ELR (cell line): ENCODE results near the gene TNP2.

ENCODE experiments used
- DNase-seq: peaks from one replicate; pipeline ENCODE4 v3.0.0-alpha.2; 2015; ENCODE audit warnings: low read depth

The TNP2 gene

GRCh38 chr16:11276896-11277593, 7.9 kb upstream of the TNP2 start:
- DNase-seq, result no peak

GRCh38 chr16:11276143-11276895, 7.2 kb upstream of the TNP2 start, which contains the start of gene PRM2:
PRM2 (minus strand) TSS chr16:11276480; CDS start chr16:11276370, 110 bp downstream.
- DNase-seq, result no peak

DNA sequence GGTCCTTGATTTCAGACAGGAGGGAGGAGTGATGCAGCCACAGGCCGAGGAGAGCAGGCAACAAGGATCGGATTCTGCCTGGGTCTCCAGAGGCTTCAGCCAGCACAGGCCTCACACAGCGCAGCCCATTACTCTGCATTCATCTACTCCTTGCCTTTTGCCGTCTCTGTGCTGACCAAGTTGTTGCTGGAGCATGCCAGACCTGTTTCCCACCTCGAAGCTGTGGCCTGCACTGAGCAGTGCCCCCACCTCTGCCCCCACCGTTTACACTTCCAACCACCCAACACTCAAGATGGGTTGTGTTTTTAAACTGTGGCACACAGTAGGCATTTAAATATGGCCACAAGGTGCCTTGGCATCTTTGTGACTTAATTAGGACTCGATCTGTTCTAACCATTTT, 5.8 kb upstream of the TNP2 start:
- no peak for DNase-seq

- DNase-seq, result no peak
Observed at GRCh38 chr16:11273721-11274324, 4.7 kb upstream of the TNP2 start.

DNA sequence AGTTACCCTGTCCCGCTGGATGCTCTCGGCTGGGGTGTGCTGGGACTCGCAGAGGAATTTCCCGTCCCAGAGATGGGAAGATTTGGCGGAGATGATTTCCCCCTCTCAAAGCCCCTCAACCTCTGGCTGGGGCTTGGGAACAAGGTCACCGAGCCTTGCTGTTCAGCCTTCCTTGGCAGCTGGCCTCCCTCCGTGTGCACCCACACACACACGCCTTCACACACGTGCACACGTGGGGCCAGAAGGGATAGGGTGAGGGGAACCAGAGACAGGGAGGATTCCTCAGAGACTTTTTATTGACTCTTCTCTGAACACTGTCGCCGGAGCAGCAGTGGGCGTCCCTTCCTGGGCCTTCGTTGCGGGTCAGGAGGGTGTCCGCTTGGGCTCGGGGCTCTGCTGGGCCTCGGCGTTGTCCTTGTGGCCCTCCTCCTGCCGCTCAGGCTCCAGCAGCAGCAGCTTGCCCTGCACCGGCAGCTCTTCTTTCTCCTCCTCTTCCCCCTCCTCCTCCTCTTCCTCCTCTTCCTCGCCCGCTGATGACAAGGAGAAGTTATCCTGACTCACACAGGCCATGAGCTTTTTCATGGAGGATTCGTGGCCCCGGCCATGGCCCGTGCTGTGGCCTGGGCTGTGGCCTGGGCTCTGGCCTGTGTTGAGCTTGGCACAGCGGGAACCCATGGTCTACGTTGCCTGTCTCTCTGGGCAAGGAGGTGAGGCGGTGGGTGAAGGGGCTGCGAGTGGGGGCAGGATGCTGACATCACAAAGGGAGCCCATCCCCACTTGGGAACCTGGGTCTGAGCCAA, 4.0 kb upstream of the TNP2 start, which contains the start of gene PRM3:
PRM3 (minus strand) TSS at position 709 of the 800 bp plus-strand sequence; CDS start at position 675, 34 bp downstream.
- no peak for DNase-seq

GRCh38 chr16:11272484-11272883, 3.4 kb upstream of the TNP2 start:
- DNase-seq, result no peak

GRCh38 chr16:11271610-11272009, 2.5 kb upstream of the TNP2 start:
- no peak for DNase-seq

GRCh38 chr16:11270602-11271162, 1.6 kb upstream of the TNP2 start:
- no peak for DNase-seq

GRCh38 chr16:11265124-11265523, 4.0 kb downstream of the TNP2 start:
- DNase-seq, result no peak

- DNase-seq, result no peak
Observed at GRCh38 chr16:11264155-11264832, 4.8 kb downstream of the TNP2 start.

DNA sequence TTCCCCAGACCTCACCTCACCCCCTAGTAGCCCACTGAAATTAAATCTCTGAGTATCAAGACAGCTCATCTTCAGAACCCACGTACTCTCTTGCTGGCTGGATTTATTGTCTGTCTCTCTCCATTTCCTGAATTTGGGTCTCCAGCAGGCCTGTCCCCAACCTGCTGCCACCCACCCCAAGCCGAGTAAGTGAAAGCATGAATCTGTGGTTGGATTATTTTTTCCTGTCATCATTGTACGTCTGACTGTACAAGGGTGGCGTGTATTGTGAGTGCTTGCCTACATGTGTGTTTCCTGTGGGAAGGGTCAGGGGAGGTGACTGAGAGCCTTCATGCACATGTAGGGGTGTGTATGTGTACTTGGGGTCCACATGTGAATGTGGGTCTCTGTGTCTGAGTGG, 5.4 kb downstream of the TNP2 start:
- no peak for DNase-seq

DNA sequence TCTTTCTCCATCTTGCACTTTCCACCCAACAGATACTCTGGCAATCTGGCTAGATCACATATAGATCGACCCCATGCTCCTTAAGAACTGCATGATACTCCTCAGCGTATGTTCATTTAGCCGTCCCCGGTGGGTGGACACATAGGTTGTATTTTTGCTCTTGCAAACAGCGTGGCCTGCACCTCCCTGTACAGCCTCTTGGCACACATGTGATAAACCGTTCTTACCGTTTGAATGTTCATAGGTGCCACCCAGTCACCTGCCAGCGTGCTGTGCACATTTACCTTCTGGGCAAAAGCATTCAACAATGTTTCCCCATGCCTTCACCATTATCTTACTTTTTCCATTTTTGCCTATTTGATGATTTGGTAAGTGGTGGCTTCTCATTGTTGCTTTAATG, 6.2 kb downstream of the TNP2 start:
- DNase-seq, result no peak

DNA sequence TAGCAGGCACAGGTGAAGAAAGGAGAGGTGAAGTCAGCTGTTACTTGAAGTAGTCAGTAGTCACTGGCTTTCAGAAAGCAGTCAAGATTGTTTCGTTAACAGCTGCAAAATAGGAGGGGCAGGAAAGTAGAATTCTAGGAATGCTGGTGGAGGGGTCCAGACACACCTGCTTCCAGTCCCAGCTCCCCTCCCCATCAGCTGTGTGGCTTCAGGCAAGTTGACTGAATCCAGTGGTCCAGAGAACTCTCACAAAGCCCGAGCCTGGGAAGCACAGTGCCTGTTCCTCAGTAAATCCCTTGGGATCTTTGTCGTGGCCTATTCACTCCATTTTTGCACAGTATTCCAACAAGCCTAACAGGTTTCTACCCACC, 8.5 kb downstream of the TNP2 start:
- DNase-seq, result no peak

DNA sequence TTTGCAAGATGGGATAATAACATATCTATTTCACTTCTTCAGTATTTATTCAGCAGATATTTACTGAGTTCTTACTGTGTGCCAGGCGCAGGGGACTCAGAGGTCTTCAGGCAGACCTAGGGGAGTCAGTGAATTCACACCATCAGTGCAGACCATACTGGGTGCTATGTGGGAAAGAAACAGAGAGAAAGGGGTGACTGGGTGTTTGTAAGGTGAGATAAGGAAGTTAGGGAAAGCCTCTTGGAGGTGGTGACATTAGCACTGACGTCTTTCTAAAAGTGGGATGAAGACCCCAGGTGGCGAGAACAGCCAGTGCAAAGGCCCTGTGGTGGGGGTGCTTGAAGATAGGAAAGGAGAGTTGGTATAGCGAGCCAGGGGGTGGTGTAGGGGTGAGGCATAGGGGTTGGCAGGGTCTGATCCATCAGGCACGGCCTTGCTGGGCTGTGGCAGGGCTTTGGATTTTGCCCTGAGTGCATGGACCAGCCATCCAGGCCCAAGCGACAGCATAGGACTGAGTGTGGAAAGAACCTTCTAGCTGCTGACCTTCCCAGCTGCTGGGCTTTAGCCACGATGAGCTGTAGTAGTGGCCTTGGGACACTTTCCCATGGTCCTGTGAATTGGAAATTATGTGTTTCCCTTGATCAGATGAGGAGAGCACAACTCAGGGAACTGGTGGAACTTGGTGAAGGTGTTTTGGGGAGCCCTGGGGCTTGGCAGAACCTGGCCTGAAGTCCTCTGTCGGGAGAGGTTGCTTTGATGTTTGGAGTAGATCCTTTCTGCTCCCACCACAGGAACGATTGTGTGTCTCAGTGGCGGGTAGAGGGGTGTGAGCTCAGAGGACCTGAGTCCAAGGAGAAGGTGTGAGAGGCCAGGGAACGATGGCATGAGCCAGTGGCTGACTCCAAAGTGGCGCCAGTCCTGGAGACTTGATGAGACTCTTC, 9.2 kb downstream of the TNP2 start:
- DNase-seq, result no peak

DNA sequence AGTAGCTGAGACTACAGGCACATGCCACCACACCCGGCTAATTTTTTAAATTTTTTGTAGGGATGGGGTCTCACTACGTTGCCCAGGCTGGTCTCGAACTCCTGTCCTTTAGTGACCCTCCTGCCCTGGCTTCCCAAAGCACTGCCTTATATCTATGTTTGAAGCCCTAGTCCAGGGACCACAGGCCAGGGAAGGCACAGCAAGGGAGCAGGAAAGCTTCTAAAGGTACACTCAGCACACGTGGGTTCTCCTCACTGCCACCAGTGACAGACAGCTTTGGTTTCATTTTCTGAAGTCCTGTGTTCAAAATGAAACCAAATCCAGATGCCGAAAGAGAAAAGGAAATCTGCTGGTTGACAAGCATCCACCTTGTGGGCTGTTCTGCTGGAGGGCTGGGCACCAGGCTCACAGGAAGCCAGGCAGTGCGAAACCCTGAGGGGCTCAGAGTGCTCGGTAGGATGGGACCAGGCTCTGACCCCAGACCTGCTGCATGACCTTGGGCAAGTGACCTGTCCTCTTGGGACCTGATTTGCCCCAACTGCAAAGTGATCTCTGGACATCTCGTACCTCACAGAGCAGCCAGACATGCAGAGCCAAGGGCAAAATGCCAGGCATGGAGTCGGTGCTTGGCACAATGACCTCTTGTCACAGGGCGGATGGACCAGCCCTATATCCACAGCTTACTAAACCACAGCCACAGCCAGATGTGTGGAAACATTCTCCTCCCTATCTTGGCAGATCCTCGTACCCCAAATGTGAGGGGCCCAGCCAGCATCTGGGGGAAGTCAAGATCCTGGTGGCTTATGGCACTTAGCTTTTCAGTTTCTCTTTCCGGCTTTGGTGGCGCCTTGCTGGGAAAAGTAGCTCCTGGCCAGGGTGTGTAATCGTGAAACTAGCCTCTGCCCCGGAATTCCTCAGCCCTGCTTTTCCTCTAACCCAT, 10.3 kb downstream of the TNP2 start:
- DNase-seq, result no peak

GRCh38 chr16:11257131-11257938, 11.8 kb downstream of the TNP2 start:
- DNase-seq, result peak; percentile 85

DNA sequence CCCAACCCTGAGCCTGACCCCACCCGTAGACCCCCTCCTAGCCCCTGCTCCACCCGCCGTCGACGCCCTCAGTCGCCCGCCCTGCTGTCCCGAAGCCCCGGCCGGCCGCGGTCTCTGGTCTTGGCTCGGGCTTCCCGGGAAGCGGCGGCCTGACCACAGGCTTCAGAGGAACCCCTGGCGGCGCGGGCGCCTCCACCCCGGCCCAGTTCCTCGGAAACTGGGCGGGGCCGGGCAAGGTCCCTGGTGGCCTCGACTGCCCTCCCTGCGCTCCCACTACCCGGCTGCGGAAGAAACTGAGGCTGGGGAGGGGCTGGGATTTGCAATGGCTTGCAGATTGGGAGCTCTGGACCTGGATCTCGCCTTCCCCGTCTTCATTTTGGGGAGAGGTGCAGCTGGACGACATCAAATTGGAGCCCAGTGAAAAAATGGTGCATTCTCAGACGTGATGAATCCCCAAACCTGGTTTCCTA, 12.4 kb downstream of the TNP2 start:
- peak; percentile 70 for DNase-seq
